A549 (cell line): ENCODE measurements around the gene CCDC57. TPM values are rescaled to one million over a fixed set of nuclear protein-coding genes. Genes with fewer than 3 reads are reported as not detected.

ENCODE experiments used
- ATAC-seq, 2 experiments: fragments of 200-7000 bp in 1 of 2; fragments of >200 bp in 1 of 2; cut with Nextera tagmentation in 1 of 2; cut with Tn5 transposase in 1 of 2; 3 replicates each; pipeline versions ENCODE4 v1.8.0 to v1.9.1; 2018 to 2020; ENCODE audit warnings: mild to moderate bottlenecking in 1 of 2, moderate library complexity in 1 of 2
- CTCF ChIA-PET: fragments of 300-600 bp; sonication (Branson Sonifier 250); formaldehyde crosslinking; extraction: SDS; loops from one replicate; lab custom pipeline; 2021; ENCODE audit warnings: antibody characterized with exemption, inconsistent platforms; lab: Yijun Ruan, JAX
- POLR2A ChIA-PET: fragments of 350-600 bp; formaldehyde crosslinking; extraction: SDS; loops from one replicate; lab custom pipeline; 2021; ENCODE audit warnings: antibody characterized with exemption, inconsistent platforms; lab: Yijun Ruan, JAX
- DNase-seq, 2 experiments: peaks; one replicate each; pipeline versions ENCODE4 v3.0.0 to v3.0.0-alpha.2; 2011 to 2016; ENCODE audit warnings: low read depth in 1 of 2, low spot score in 1 of 2
- FAIRE-seq: peaks from 2 replicates; lab custom pipeline; 2011; peaks lifted over from hg19 to GRCh38; lab: Jason Lieb, UNC
- H3K27ac ChIP-seq, 2 experiments: fragments of >200 bp; sonication (Bioruptor Twin); formaldehyde crosslinking; 3 replicates each; pipeline ENCODE4 v1.5.1; 2016 to 2017
- H3K4me1 ChIP-seq: fragments of >200 bp; sonication (Bioruptor Twin); formaldehyde crosslinking; 3 replicates; pipeline ENCODE4 v1.6.1; 2016
- H3K4me2 ChIP-seq: fragments of >200 bp; sonication (Bioruptor Twin); formaldehyde crosslinking; 3 replicates; pipeline ENCODE4 v1.6.1; 2016
- H3K4me3 ChIP-seq: fragments of >200 bp; sonication (Bioruptor Twin); formaldehyde crosslinking; 3 replicates; pipeline ENCODE4 v1.5.1; 2016
- H3K9me3 ChIP-seq: fragments of >200 bp; sonication (Bioruptor Twin); formaldehyde crosslinking; 3 replicates; pipeline ENCODE4 v1.6.1; 2016
- CBX2 ChIP-seq: fragments of 200-600 bp; sonication (generic); IDR thresholded peaks from 2 replicates; pipeline ENCODE4 v1.6.1; 2016; ENCODE audit warnings: low read depth, mild to moderate bottlenecking, borderline replicate concordance
- CEBPB ChIP-seq, 2 experiments: fragments of >200 bp in 1 of 2; sonication (Bioruptor Twin) in 1 of 2; formaldehyde crosslinking in 1 of 2; IDR thresholded peaks; 2 replicates each; pipeline ENCODE4 v1.6.1; 2012 to 2016
- EP300 ChIP-seq, 2 experiments: fragments of >200 bp; sonication (Bioruptor Twin); formaldehyde crosslinking; IDR thresholded peaks; 2 replicates in 1 of 2; 3 replicates in 1 of 2; pipeline ENCODE4 v1.6.1; 2016 to 2017
- GATA3 ChIP-seq: IDR thresholded peaks from 2 replicates; pipeline ENCODE4 v1.6.1; 2012; ENCODE audit warnings: borderline replicate concordance
- HEYL ChIP-seq: fragments of 250-450 bp; sonication (Bioruptor Pico); IDR thresholded peaks from 2 replicates; pipeline ENCODE4 v1.8.0; 2021; ENCODE audit warnings: mild to moderate bottlenecking, moderate library complexity
- JUN ChIP-seq, 2 experiments: fragments of >200 bp; sonication (Bioruptor Twin); formaldehyde crosslinking; IDR thresholded peaks; 2 replicates in 1 of 2; 3 replicates in 1 of 2; pipeline ENCODE4 v1.6.1; 2016 to 2017
- KDM1A ChIP-seq: fragments of 200-600 bp; sonication (generic); IDR thresholded peaks from 2 replicates; pipeline ENCODE4 v1.6.1; 2016; ENCODE audit warnings: low read depth, mild to moderate bottlenecking
- NFE2L2 ChIP-seq: fragments of 150-350 bp; conservative IDR thresholded peaks from 2 replicates; pipeline ENCODE4 v1.6.1; 2014; ENCODE audit warnings: low read length
- PHF8 ChIP-seq: fragments of 200-600 bp; sonication (generic); IDR thresholded peaks from 2 replicates; pipeline ENCODE4 v1.6.1; 2016; ENCODE audit warnings: low read depth, mild to moderate bottlenecking, antibody characterized with exemption, moderate library complexity, borderline replicate concordance
- POLR2A ChIP-seq: IDR thresholded peaks from 2 replicates; pipeline ENCODE4 v1.6.1; 2012; ENCODE audit warnings: mild to moderate bottlenecking, low read length
- RCOR1 ChIP-seq: fragments of 150-350 bp; IDR thresholded peaks from 2 replicates; pipeline ENCODE4 v1.6.1; 2014; ENCODE audit warnings: antibody characterized with exemption, low read length, low read depth
- RFX5 ChIP-seq: fragments of 450-650 bp; IDR thresholded peaks from 2 replicates; pipeline ENCODE4 v1.7.1; 2014; ENCODE audit warnings: antibody characterized with exemption, mild to moderate bottlenecking, moderate library complexity
- SMC3 ChIP-seq: fragments of >200 bp; sonication (Bioruptor Twin); formaldehyde crosslinking; IDR thresholded peaks from 3 replicates; pipeline ENCODE4 v1.6.1; 2018; ENCODE audit warnings: inconsistent platforms
- SREBF2 ChIP-seq: fragments of 450-650 bp; IDR thresholded peaks from 2 replicates; pipeline ENCODE4 v1.6.1; 2014; ENCODE audit warnings: mild to moderate bottlenecking, moderate library complexity
- ZNF302 ChIP-seq: fragments of 250-450 bp; sonication (Bioruptor Pico); IDR thresholded peaks from 2 replicates; pipeline ENCODE4 v1.9.0; 2021; ENCODE audit warnings: inconsistent platforms, mild to moderate bottlenecking, moderate library complexity
- WGBS: methylation state at CpG from one replicate; pipeline ENCODE4 v1.1.6; 2017; ENCODE audit errors: missing lambda C conversion rate; 5-methylcytosine and 5-hydroxymethylcytosine counted together
- polyA plus RNA-seq, 4 experiments: library from polyadenylated mRNA; depleted of rRNA in 3 of 4; stranded (reverse); fragments of >200 nt; fragmentation: RNase III in 1 of 4; extraction: RNeasy Plus Mini Kit Qiagen cat#74134 plus additional on column Dnase treatment in 1 of 4; gene quantifications; 2 replicates in 3 of 4; 3 replicates in 1 of 4; pipeline ENCODE4 v1.2.3, GENCODE V29; 2011 to 2017
- TF ChIP-seq, protein P1 (sequence below): fragments of 150-350 bp; IDR thresholded peaks from 2 replicates; pipeline ENCODE4 v1.6.1; 2014; ENCODE audit warnings: low read depth, mild to moderate bottlenecking, low read length
- TF ChIP-seq, protein P2 (sequence below): fragments of 200-600 bp; sonication (generic); IDR thresholded peaks from 2 replicates; pipeline ENCODE4 v1.6.1; 2016; ENCODE audit warnings: antibody characterized with exemption, mild to moderate bottlenecking, moderate library complexity
- TF ChIP-seq, protein P3 (sequence below): fragments of >200 bp; sonication (Bioruptor Twin); formaldehyde crosslinking; IDR thresholded peaks from 2 replicates; pipeline ENCODE4 v1.6.1; 2016
- TF ChIP-seq, protein P4 (sequence below): fragments of 250-450 bp; sonication (Bioruptor Pico); IDR thresholded peaks from 2 replicates; pipeline ENCODE4 v1.5.0; 2021; ENCODE audit warnings: mild to moderate bottlenecking, moderate library complexity, borderline replicate concordance

Gene CCDC57
- polyA plus RNA-seq, 2 of the 4 experiments (the other 2 are of a cell fraction), result 18.2 to 18.5 TPM

DNA sequence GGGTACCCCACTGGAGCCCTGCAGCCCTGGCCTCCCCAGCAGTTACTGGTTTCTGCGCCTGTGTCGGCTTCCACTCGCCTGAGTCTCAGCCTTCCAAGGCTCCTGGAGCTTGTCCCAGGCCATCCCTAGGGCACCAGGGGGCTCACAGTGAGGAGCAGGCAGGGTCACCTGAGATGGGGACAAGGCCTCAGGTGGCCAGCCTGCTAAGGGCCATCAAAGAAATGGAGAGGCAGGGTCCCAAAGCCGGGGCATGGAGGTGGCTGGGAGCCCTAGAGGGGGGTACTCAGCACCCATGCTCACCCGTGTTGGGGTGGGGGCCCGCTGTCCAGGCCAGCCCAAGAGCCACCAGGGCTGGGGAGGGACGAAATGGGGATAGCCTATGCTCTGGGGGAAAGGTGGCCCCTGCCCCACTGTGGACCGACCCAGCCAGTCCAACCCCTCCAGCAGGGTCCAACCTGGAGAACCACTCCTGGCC is 115.9 kb downstream of the CCDC57 start:
- TF ChIP-seq NFE2L2 (no peak), CBX2 (no peak), HEYL (CRISPR knock-in tag) (no peak), RCOR1 (no peak), KDM1A (no peak), JUN (IDR thresholded peaks at IDR 0.05) (no peak), SMC3 (no peak), PHF8 (no peak), ZNF302 (no peak), GATA3 (no peak), POLR2A (no peak), CEBPB (IDR thresholded peaks at IDR 0.05) (no peak), SREBF2 (no peak), EP300 (IDR thresholded peaks at IDR 0.05) (no peak), RFX5 (no peak)
- TF ChIP-seq, protein P1, sequence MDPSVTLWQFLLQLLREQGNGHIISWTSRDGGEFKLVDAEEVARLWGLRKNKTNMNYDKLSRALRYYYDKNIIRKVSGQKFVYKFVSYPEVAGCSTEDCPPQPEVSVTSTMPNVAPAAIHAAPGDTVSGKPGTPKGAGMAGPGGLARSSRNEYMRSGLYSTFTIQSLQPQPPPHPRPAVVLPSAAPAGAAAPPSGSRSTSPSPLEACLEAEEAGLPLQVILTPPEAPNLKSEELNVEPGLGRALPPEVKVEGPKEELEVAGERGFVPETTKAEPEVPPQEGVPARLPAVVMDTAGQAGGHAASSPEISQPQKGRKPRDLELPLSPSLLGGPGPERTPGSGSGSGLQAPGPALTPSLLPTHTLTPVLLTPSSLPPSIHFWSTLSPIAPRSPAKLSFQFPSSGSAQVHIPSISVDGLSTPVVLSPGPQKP, result no peak
- TF ChIP-seq, protein P2, sequence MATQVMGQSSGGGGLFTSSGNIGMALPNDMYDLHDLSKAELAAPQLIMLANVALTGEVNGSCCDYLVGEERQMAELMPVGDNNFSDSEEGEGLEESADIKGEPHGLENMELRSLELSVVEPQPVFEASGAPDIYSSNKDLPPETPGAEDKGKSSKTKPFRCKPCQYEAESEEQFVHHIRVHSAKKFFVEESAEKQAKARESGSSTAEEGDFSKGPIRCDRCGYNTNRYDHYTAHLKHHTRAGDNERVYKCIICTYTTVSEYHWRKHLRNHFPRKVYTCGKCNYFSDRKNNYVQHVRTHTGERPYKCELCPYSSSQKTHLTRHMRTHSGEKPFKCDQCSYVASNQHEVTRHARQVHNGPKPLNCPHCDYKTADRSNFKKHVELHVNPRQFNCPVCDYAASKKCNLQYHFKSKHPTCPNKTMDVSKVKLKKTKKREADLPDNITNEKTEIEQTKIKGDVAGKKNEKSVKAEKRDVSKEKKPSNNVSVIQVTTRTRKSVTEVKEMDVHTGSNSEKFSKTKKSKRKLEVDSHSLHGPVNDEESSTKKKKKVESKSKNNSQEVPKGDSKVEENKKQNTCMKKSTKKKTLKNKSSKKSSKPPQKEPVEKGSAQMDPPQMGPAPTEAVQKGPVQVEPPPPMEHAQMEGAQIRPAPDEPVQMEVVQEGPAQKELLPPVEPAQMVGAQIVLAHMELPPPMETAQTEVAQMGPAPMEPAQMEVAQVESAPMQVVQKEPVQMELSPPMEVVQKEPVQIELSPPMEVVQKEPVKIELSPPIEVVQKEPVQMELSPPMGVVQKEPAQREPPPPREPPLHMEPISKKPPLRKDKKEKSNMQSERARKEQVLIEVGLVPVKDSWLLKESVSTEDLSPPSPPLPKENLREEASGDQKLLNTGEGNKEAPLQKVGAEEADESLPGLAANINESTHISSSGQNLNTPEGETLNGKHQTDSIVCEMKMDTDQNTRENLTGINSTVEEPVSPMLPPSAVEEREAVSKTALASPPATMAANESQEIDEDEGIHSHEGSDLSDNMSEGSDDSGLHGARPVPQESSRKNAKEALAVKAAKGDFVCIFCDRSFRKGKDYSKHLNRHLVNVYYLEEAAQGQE, result no peak
- TF ChIP-seq, protein P3, sequence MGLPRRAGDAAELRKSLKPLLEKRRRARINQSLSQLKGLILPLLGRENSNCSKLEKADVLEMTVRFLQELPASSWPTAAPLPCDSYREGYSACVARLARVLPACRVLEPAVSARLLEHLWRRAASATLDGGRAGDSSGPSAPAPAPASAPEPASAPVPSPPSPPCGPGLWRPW, result no peak
- TF ChIP-seq, protein P4, sequence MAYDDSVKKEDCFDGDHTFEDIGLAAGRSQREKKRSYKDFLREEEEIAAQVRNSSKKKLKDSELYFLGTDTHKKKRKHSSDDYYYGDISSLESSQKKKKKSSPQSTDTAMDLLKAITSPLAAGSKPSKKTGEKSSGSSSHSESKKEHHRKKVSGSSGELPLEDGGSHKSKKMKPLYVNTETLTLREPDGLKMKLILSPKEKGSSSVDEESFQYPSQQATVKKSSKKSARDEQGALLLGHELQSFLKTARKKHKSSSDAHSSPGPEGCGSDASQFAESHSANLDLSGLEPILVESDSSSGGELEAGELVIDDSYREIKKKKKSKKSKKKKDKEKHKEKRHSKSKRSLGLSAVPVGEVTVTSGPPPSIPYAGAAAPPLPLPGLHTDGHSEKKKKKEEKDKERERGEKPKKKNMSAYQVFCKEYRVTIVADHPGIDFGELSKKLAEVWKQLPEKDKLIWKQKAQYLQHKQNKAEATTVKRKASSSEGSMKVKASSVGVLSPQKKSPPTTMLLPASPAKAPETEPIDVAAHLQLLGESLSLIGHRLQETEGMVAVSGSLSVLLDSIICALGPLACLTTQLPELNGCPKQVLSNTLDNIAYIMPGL (CRISPR knock-in tag), result no peak
- Histone ChIP-seq H3K9me3 (no peaks in the 10 kb centered on the region), H3K4me1 (peaks cover 43% of the 10 kb centered on the region), H3K4me2 (peak overlapping the region; percentile 97), H3K4me3 (peak overlapping the region; percentile 91), H3K27ac (peak overlapping the region; percentile 95 to 96)
- DNase-seq, result no peak
- WGBS, result 43% methylated on average over 7 of the region's 8 CpGs
- POLR2A ChIA-PET, result interaction anchor here (2.9 kb wide), 1 partner anchor 66 kb away, joined by 33 read pairs; the partner anchor contains the start of gene RAC3
- ATAC-seq, result peak in 1 of 2 experiments; percentile 0; a peak in 1 of 6 replicates
- CTCF ChIA-PET, result interaction anchor here (1.0 to 3.1 kb wide), 7 partner anchors 9 to 137 kb away, joined by 3 to 17 read pairs (median 4); partner anchors contain the start of gene DCXR
- no peak for FAIRE-seq
